B cell (primary cell): ENCODE results near the gene NDUFS6.

ENCODE experiments used
- CTCF ChIP-seq: fragments of 200-600 bp; IDR thresholded peaks from one replicate; pipeline ENCODE4 v1.8.0; 2022; ENCODE audit warnings: antibody characterized with exemption, mild to moderate bottlenecking
- EZH2 ChIP-seq: IDR thresholded peaks from 2 replicates; pipeline ENCODE4 v1.6.1; 2012; ENCODE audit warnings: borderline replicate concordance, low read depth, mild to moderate bottlenecking, moderate library complexity, low read length; ENCODE audit not compliant: insufficient read depth, poor library complexity, severe bottlenecking

DNA sequence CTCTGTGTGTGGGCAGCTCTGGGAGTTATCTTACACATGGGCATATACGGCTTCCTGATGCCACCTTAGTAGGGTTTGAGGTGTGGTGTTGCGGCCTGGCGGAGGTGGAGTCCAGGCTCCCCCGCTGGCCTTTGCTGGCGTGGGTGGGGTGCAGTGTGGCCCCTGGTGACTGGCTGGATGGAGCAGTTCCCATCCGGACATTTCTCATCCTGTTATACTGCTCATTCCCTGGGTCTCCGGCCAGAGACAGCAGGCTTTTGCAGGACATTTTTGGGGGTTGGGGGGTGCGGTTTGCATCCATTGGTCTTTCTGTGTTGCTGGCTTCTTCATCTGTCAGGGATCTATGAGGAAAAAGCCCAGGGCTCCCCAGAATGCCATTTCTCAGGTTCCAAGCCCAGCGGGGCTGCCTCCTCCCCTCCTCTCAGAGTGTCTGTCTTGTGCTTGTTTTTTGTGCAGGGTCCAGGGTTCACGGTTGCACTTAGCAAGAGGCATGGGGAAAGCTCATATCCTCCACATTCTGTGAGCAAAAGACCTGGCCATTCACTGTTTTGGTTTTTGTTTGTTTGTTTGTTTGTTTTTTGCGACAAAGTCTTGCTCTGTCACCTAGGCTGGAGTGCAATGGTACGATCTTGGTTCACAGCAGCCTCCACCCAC lies 22.3 kb downstream of the NDUFS6 start:
- TF ChIP-seq CTCF (no peak), EZH2 (no peak)
